Endometrial microvascular endothelial cells (primary cell): ENCODE data around the gene FOXC1. TPM values are rescaled to one million over a fixed set of nuclear protein-coding genes. Genes with fewer than 3 reads are reported as not detected.

ENCODE experiments used
- in situ Hi-C: cut with HindIII; loops from 2 replicates; pipeline ENCODE4 v1.10.0; 2017; ENCODE audit warnings: low sequenced_read_pairs, low pct_unique_long_range_greater_than_20kb; ENCODE audit errors: inconsistent ontology term
- total RNA-seq: library from RNA; depleted of rRNA; stranded (reverse); fragments of >200 nt; gene quantifications from one replicate; pipeline ENCODE4 v1.2.3, GENCODE V29; 2015; ENCODE audit errors: inconsistent ontology term

Gene FOXC1
- total RNA-seq, 1 donor from 2014 or later: 3.8 TPM

- in situ Hi-C loops: no loop called here
These were observed 28.4 kb upstream of the FOXC1 start for GRCh38 chr6:1581120-1581991.

- in situ Hi-C loops: no loop called here
These were observed 25.6 kb upstream of the FOXC1 start for GRCh38 chr6:1584146-1584545.

- in situ Hi-C loops: no loop called here
These were observed 24.6 kb upstream of the FOXC1 start for GRCh38 chr6:1584996-1585668.

- in situ Hi-C loops: no loop called here
These were observed 24.1 kb upstream of the FOXC1 start for GRCh38 chr6:1585669-1586049.

- in situ Hi-C loops: no loop called here
These were observed 23.5 kb upstream of the FOXC1 start for GRCh38 chr6:1586256-1586655.

- in situ Hi-C loops: no loop called here
These were observed 22.8 kb upstream of the FOXC1 start for GRCh38 chr6:1586861-1587450.

- in situ Hi-C loops: no loop called here
These were observed 22.2 kb upstream of the FOXC1 start for GRCh38 chr6:1587546-1587945.

- in situ Hi-C loops: no loop called here
These were observed 21.7 kb upstream of the FOXC1 start for GRCh38 chr6:1587977-1588376.

- in situ Hi-C loops: no loop called here
These were observed 20.5 kb upstream of the FOXC1 start for GRCh38 chr6:1589208-1589607.

GRCh38 chr6:1590580-1590979, 19.1 kb upstream of the FOXC1 start:
- in situ Hi-C loops: no loop called here

- in situ Hi-C loops: no loop called here
These were observed 18.5 kb upstream of the FOXC1 start for GRCh38 chr6:1591243-1591642.

- in situ Hi-C loops: no loop called here
These were observed 17.8 kb upstream of the FOXC1 start for GRCh38 chr6:1591926-1592325.

GRCh38 chr6:1592852-1593251, 16.9 kb upstream of the FOXC1 start:
- in situ Hi-C loops: no loop called here

- in situ Hi-C loops: no loop called here
These were observed 16.3 kb upstream of the FOXC1 start for GRCh38 chr6:1593286-1593957.

GRCh38 chr6:1593958-1594314, 15.8 kb upstream of the FOXC1 start:
- in situ Hi-C loops: no loop called here

GRCh38 chr6:1594445-1595200, 15.1 kb upstream of the FOXC1 start:
- in situ Hi-C loops: no loop called here

GRCh38 chr6:1595271-1596087, 14.2 kb upstream of the FOXC1 start:
- in situ Hi-C loops: no loop called here
